ENCODE measurements around the gene SLIT3.

GRCh38 chr5:169283887-169284286 is 17.1 kb downstream of the SLIT3 start:
- TF ChIP-seq POLR2AphosphoS5 (IDR thresholded peaks at IDR 0.05; ENCODE audit: low read depth, low read length) (no peak), TAF1 (IDR thresholded peaks at IDR 0.05; ENCODE audit: low read depth, low read length) (no peak)

Measured in GM12891 (cell line).